Lower leg skin (tissue), 3 donors: ENCODE data around the gene PCCB.

Source experiments
- CTCF ChIP-seq, 3 donors: fragments of 450-650 bp; IDR thresholded peaks; one replicate each; pipeline ENCODE4 v1.5.1; 2016; ENCODE audit warnings: antibody characterized with exemption in 3 of 3, mild to moderate bottlenecking in 3 of 3, moderate library complexity in 2 of 3
- POLR2A ChIP-seq, 2 donors: fragments of 450-650 bp; IDR thresholded peaks; one replicate each; pipeline ENCODE4 v1.6.1; 2016 to 2017; ENCODE audit warnings: antibody characterized with exemption in 2 of 2, mild to moderate bottlenecking in 1 of 2, moderate library complexity in 1 of 2

GRCh38 chr3:136351351-136351750, 101.2 kb downstream of the PCCB start:
- TF ChIP-seq CTCF (IDR thresholded peaks at IDR 0.05), result no peak
- no peak for TF ChIP-seq POLR2A (IDR thresholded peaks at IDR 0.05)
